Upper lobe of left lung (tissue), 6 donors: ENCODE measurements around the gene NFS1. TPM values are rescaled to one million over a fixed set of nuclear protein-coding genes. Genes with fewer than 3 reads are reported as not detected.
A peak's percentile ranks its signal among the peaks of the same experiment; 100 is the strongest.

Source experiments
- ATAC-seq, 2 donors: fragments of 200-7000 bp; cut with Tn5 transposase; one replicate each; pipeline ENCODE4 v1.9.1; 2022; ENCODE audit warnings: mild to moderate bottlenecking in 2 of 2, moderate library complexity in 2 of 2; ENCODE audit not compliant: low FRiP score in 2 of 2
- DNase-seq, 2 donors: peaks; one replicate each; pipeline ENCODE4 v3.0.0-alpha.2; 2019 to 2020
- H3K27ac ChIP-seq, 4 donors: fragments of 200-600 bp; sonication (generic); one replicate each; pipeline ENCODE4 v1.5.1; 2016 to 2019
- H3K27me3 ChIP-seq, 4 donors: fragments of 200-600 bp; sonication (generic); one replicate each; pipeline ENCODE4 v1.5.1; 2017 to 2019
- H3K36me3 ChIP-seq, 4 donors: fragments of 200-600 bp; sonication (generic); one replicate each; pipeline ENCODE4 v1.5.1; 2016 to 2019
- H3K4me1 ChIP-seq, 4 donors: fragments of 200-600 bp; sonication (generic); one replicate each; pipeline ENCODE4 v1.5.1; 2018 to 2019
- H3K4me3 ChIP-seq, 4 donors: fragments of 200-600 bp; sonication (generic); one replicate each; pipeline ENCODE4 v1.5.1; 2017 to 2019; ENCODE audit warnings: mild to moderate bottlenecking in 2 of 4, moderate library complexity in 1 of 4
- H3K9me3 ChIP-seq, 4 donors: fragments of 200-600 bp; sonication (generic); one replicate each; pipeline ENCODE4 v1.5.1; 2018 to 2019
- CTCF ChIP-seq, 6 experiments: fragments of 450-650 bp in 4 of 6; fragments of 200-600 bp in 2 of 6; sonication (generic) in 2 of 6; IDR thresholded peaks; one replicate each; pipeline ENCODE4 v1.5.1; 2016 to 2019; ENCODE audit warnings: antibody characterized with exemption in 6 of 6
- EP300 ChIP-seq, 4 donors: sonication (generic); formaldehyde crosslinking; IDR thresholded peaks; one replicate each; pipeline ENCODE4 v1.5.1; 2017; ENCODE audit warnings: antibody characterized with exemption in 4 of 4, control low read depth in 2 of 4
- POLR2A ChIP-seq, 4 donors: fragments of 450-650 bp; IDR thresholded peaks; one replicate each; pipeline ENCODE4 v1.5.1; 2016 to 2017; ENCODE audit warnings: antibody characterized with exemption in 4 of 4, mild to moderate bottlenecking in 2 of 4
- POLR2AphosphoS5 ChIP-seq, 2 donors: sonication (generic); formaldehyde crosslinking; IDR thresholded peaks; one replicate each; pipeline ENCODE4 v1.5.1; 2017; ENCODE audit warnings: antibody characterized with exemption in 2 of 2
- WGBS, 2 donors: methylation state at CpG; one replicate each; pipeline ENCODE4 v1.1.5; 2017 to 2018; 5-methylcytosine and 5-hydroxymethylcytosine counted together
- small RNA-seq, 4 donors: library from RNA; depleted of rRNA; stranded (forward); fragments of <200 nt; gene quantifications; one replicate each; pipeline ENCODE3, GENCODE V24; 2016
- total RNA-seq, 6 donors: library from RNA; depleted of rRNA in 4 of 6; stranded (reverse); fragments of >200 nt in 4 of 6; gene quantifications; one replicate each; pipeline versions ENCODE4 v1.1.0 to v1.2.1, GENCODE V29; 2016 to 2021
- donor health status: DM: no; HTN: no; CAD: no; lungs with moderate emphysema.
- donor health status: DM: no; HTN: yes; CAD: no; lungs with severe emphysema.

Gene NFS1
- total RNA-seq, 6 donors from 2014 or later: 16.2 to 90.1 (median 22.6) TPM

DNA sequence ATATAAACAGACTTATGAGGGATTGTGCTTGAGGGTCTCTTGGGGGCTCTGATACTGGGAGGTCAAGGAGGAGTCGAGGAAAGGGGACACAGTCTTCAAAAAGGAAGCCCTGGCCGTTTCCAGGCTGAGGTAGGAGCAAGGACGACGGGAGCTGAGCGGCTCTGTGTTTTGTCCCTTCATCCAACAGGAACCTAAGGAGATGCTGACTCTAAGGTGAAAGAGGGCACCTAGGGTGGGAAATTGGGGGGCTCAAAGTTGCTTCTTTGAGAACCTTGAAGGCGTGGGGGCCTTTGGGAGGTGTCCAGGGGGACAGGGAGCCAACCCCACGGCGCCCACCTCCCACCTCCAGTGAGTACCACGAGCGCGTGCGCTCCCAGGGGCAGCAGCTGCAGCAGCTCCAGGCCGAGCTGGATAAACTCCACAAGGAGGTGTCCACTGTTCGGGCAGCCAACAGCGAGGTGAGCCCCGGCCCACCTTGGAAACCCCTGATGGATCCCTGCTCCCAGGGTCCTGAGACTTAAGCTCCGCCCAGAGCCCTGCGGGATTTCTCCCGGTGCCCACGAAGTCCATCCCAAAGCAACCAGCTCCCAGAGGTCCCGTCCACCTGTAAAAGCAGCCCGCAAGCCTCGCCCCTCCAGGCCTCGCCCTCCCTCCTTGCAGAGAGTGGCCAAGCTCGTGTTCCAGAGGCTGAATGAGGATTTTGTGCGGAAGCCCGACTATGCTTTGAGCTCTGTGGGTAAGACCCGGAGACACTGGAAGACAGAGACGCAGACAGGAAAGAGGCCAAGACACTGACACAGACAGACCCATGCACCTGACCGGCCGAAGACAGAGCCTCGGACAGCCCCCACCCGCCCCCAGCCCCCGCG is 80.7 kb downstream of the NFS1 start:
- WGBS, 2 donors: 12 to 20% methylated on average over 25 to 28 of the region's 35 CpGs
- no peak for TF ChIP-seq POLR2AphosphoS5 (IDR thresholded peaks at IDR 0.05)
- TF ChIP-seq EP300 (IDR thresholded peaks at IDR 0.05): no peak
- TF ChIP-seq CTCF (IDR thresholded peaks at IDR 0.05): no peak
- no peak for TF ChIP-seq POLR2A (IDR thresholded peaks at IDR 0.05)
- DNase-seq: peak; percentile 40 to 74
- Histone ChIP-seq H3K36me3 (peaks cover 0 to 10% (median 0%) of the 10 kb centered on the region in 4 donors), H3K9me3 (no peaks in the 10 kb centered on the region), H3K4me1 (peaks cover 32 to 43% (median 37%) of the 10 kb centered on the region in 4 donors), H3K27me3 (no peaks in the 10 kb centered on the region), H3K4me3 (peak overlapping the region; percentile 30 to 65 (median 51)), H3K27ac (peak overlapping the region in 3 of 4 donors; percentile 28 to 96 (median 38))
- ATAC-seq: no peak

Small RNA genes within 50 kb of the gene (small RNA-seq; reads per million reads assigned to genes)
- gene RNU6-759P: 0 reads per million in 4 donors

Other genes starting within 250 kb of the NFS1 start
- 10 to 100 TPM; 15.4 to 66.6 (median 29.6) TPM for gene CEP250, start 243.8 kb downstream of the NFS1 start, total RNA-seq
- not detected for gene C20orf173, start 169.7 kb downstream of the NFS1 start, total RNA-seq
- 100 to 1,000 TPM; 115 to 223 (median 179) TPM for gene ERGIC3, start 157.3 kb downstream of the NFS1 start, total RNA-seq
- gene SPAG4, start 83.5 kb downstream of the NFS1 start, total RNA-seq: 10 to 100 TPM in 2 of 6 donors, 1 to 10 TPM in 4; 2.7 to 48.2 (median 4.8) TPM
- gene CPNE1, start 34.5 kb downstream of the NFS1 start, total RNA-seq: 100 to 1,000 TPM in 5 of 6 donors, 10 to 100 TPM in 1; 48.8 to 210 (median 177) TPM
- gene RBM12, start 34.5 kb downstream of the NFS1 start, total RNA-seq: 10 to 100 TPM; 14.1 to 64.9 (median 31.4) TPM
- gene ROMO1, start 53 bp upstream of the NFS1 start, total RNA-seq: 100 to 1,000 TPM; 105 to 213 (median 134) TPM
- 100 to 1,000 TPM; 220 to 925 (median 266) TPM for gene RBM39, start 42.9 kb upstream of the NFS1 start, total RNA-seq
- gene PHF20, start 72.7 kb upstream of the NFS1 start, total RNA-seq: 10 to 100 TPM; 29.9 to 65.9 (median 42.5) TPM